CD4-positive, alpha-beta T cell treated with Interleukin-15 for 1 hour (primary cell): ENCODE data around the gene GABPB2.

ENCODE experiments used
- DNase-seq: peaks from one replicate; pipeline ENCODE4 v3.0.0-alpha.2; 2020

The GABPB2 gene

DNA sequence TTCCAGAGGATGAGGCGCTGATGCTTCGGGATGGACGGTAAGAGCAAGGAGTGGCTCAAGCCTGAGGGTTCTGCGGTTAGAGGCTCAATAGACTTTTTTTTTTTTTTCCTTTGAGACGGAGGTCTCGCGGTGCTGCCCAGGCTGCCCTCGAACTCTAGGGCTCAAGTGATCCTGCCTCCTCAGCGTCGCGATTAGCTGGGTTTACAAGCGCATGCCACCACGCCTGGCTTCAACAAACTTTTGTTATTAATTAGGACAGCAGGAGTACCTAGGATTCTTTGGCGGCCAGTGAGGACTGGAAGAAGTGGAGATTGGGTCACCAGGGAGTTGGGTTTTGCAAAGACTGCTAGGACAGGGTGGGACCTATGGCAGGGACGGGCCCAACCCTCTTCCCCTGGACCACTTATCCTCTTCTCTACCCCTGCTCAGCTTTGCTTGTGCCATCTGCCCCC lies 96.0 kb downstream of the GABPB2 start:
- no peak for DNase-seq

GRCh38 chr1:151167116-151167515 lies 96.6 kb downstream of the GABPB2 start:
- no peak for DNase-seq

- DNase-seq: no peak
Measured at GRCh38 chr1:151171190-151171589, 100.6 kb downstream of the GABPB2 start.
